SK-N-SH (cell line): Measurements from ENCODE around the gene GOLGB1. TPM values are rescaled to one million over a fixed set of nuclear protein-coding genes. Genes with fewer than 3 reads are reported as not detected.

Source experiments
- CTCF ChIA-PET: fragments of 300-600, 350-600 bp; formaldehyde crosslinking; extraction: SDS; loops from one replicate; lab custom pipeline; 2021; lab: Yijun Ruan, JAX
- POLR2A ChIA-PET: fragments of 350-600 bp; sonication (Branson Sonifier 250); formaldehyde crosslinking; extraction: SDS; loops from one replicate; lab custom pipeline; 2020; ENCODE audit warnings: antibody characterized with exemption, inconsistent platforms; lab: Yijun Ruan, JAX
- DNase-seq: peaks from one replicate; pipeline ENCODE4 v3.0.0; 2012
- H2AFZ ChIP-seq: fragments of 200-600 bp; sonication (generic); 2 replicates; pipeline ENCODE4 v1.8.1; 2016; ENCODE audit warnings: antibody characterized with exemption, mild to moderate bottlenecking, low read depth
- H3F3A ChIP-seq: fragments of 200-600 bp; sonication (generic); replicated peaks from 2 replicates; pipeline ENCODE3; 2016; ENCODE audit warnings: antibody characterized with exemption, mild to moderate bottlenecking; ENCODE audit not compliant: insufficient read depth
- H3K27ac ChIP-seq, 2 experiments: fragments of 200-500 bp in 1 of 2; fragments of 200-600 bp in 1 of 2; sonication (Bioruptor generic) in 1 of 2; sonication (generic), shearing (Covaris generic) in 1 of 2; 2 replicates each; pipeline versions ENCODE4 v1.5.1 to v1.6.1; 2014 to 2016; ENCODE audit warnings: low read depth in 2 of 2, inconsistent platforms in 1 of 2, low read length in 1 of 2, mild to moderate bottlenecking in 1 of 2, mixed read lengths in 1 of 2
- H3K27me3 ChIP-seq: fragments of 200-600 bp; sonication (generic), shearing (Covaris generic); 2 replicates; pipeline ENCODE4 v1.6.1; 2016; ENCODE audit warnings: mixed run types; ENCODE audit not compliant: insufficient read depth
- H3K36me3 ChIP-seq, 2 experiments: fragments of 200-500 bp in 1 of 2; fragments of 200-600 bp in 1 of 2; sonication (Bioruptor generic) in 1 of 2; sonication (generic) in 1 of 2; replicated peaks in 1 of 2; 2 replicates each; pipeline versions ENCODE3 to v1.5.1; 2014 to 2016; ENCODE audit warnings: low read length in 1 of 2, mild to moderate bottlenecking in 1 of 2; ENCODE audit not compliant: insufficient read depth in 2 of 2, control insufficient read depth in 1 of 2
- H3K4me1 ChIP-seq, 2 experiments: fragments of 200-500 bp in 1 of 2; fragments of 200-600 bp in 1 of 2; sonication (Bioruptor generic) in 1 of 2; sonication (generic), shearing (Covaris generic) in 1 of 2; 2 replicates each; pipeline versions ENCODE4 v1.5.1 to v1.6.1; 2014 to 2016; ENCODE audit warnings: low read depth in 1 of 2, low read length in 1 of 2, mixed run types in 1 of 2; ENCODE audit not compliant: insufficient read depth in 2 of 2, control insufficient read depth in 1 of 2
- H3K4me2 ChIP-seq: fragments of 200-600 bp; sonication (generic), shearing (Covaris generic); 2 replicates; pipeline ENCODE4 v1.6.1; 2017; ENCODE audit warnings: mixed run types
- H3K4me3 ChIP-seq, 2 experiments: fragments of 200-500 bp in 1 of 2; fragments of 200-600 bp in 1 of 2; sonication (Bioruptor generic) in 1 of 2; sonication (generic), shearing (Covaris generic) in 1 of 2; 2 replicates each; pipeline versions ENCODE4 v1.5.1 to v1.8.1; 2014 to 2016; ENCODE audit warnings: low read depth in 2 of 2, inconsistent platforms in 1 of 2, low read length in 1 of 2, mild to moderate bottlenecking in 1 of 2, mixed read lengths in 1 of 2, moderate library complexity in 1 of 2
- H3K79me2 ChIP-seq: fragments of 200-600 bp; sonication (generic); 2 replicates; pipeline ENCODE4 v1.8.1; 2017; ENCODE audit warnings: mild to moderate bottlenecking; ENCODE audit not compliant: insufficient read depth
- H3K9ac ChIP-seq: fragments of 200-600 bp; sonication (generic); 2 replicates; pipeline ENCODE4 v1.6.1; 2017; ENCODE audit warnings: mixed run types
- H3K9me2 ChIP-seq: fragments of 200-600 bp; sonication (generic); 2 replicates; pipeline ENCODE4 v1.6.1; 2017; ENCODE audit warnings: mixed run types
- H3K9me3 ChIP-seq: fragments of 200-600 bp; sonication (generic); 2 replicates; pipeline ENCODE4 v1.6.1; 2017; ENCODE audit warnings: mixed run types, mild to moderate bottlenecking, moderate library complexity
- H4K20me1 ChIP-seq: fragments of 200-600 bp; sonication (generic); 2 replicates; pipeline ENCODE4 v1.6.1; 2017; ENCODE audit warnings: mild to moderate bottlenecking, mixed run types; ENCODE audit not compliant: insufficient read depth
- CTCF ChIP-seq: fragments of 200-600 bp; sonication (generic); IDR thresholded peaks from 2 replicates; pipeline ENCODE4 v1.6.1; 2017; ENCODE audit warnings: antibody characterized with exemption, mild to moderate bottlenecking, moderate library complexity
- ELF1 ChIP-seq: IDR thresholded peaks from 2 replicates; pipeline ENCODE4 v1.4.0; 2012
- EP300 ChIP-seq, 2 experiments: IDR thresholded peaks; 2 replicates each; pipeline versions ENCODE4 v1.4.0 to v1.6.1; 2012; ENCODE audit warnings: borderline replicate concordance in 1 of 2, low read depth in 1 of 2, low read length in 1 of 2
- EZH2phosphoT487 ChIP-seq: fragments of 200-600 bp; sonication (generic); IDR thresholded peaks from 2 replicates; pipeline ENCODE4 v1.6.1; 2017; ENCODE audit warnings: low read depth, mixed run types, mild to moderate bottlenecking, antibody characterized with exemption, moderate library complexity, borderline replicate concordance
- FOXJ3 ChIP-seq: sonication (generic); formaldehyde crosslinking; IDR thresholded peaks from 2 replicates; pipeline ENCODE4 v1.5.1; 2020; ENCODE audit warnings: mild to moderate bottlenecking, missing genetic modification reagents
- GATA2 ChIP-seq: sonication (generic); formaldehyde crosslinking; IDR thresholded peaks from 2 replicates; pipeline ENCODE4 v1.5.0; 2020; ENCODE audit warnings: mild to moderate bottlenecking, missing genetic modification reagents
- JUND ChIP-seq: IDR thresholded peaks from 2 replicates; pipeline ENCODE4 v1.4.0; 2012
- MEF2A ChIP-seq: IDR thresholded peaks from 2 replicates; pipeline ENCODE4 v1.4.0; 2012; ENCODE audit warnings: low read depth, borderline replicate concordance
- MXI1 ChIP-seq: IDR thresholded peaks from 2 replicates; pipeline ENCODE4 v1.6.1; 2012; ENCODE audit warnings: mild to moderate bottlenecking, low read depth, low read length, improper control_type of control experiment
- NFIC ChIP-seq: IDR thresholded peaks from 2 replicates; pipeline ENCODE4 v1.4.0; 2012; ENCODE audit warnings: borderline replicate concordance
- NRF1 ChIP-seq: IDR thresholded peaks from 2 replicates; pipeline ENCODE4 v1.6.1; 2012; ENCODE audit warnings: low read depth, mild to moderate bottlenecking, low read length
- RCOR1 ChIP-seq: fragments of 150-350 bp; IDR thresholded peaks from 2 replicates; pipeline ENCODE4 v1.6.1; 2017; ENCODE audit warnings: antibody characterized with exemption, low read length
- REST ChIP-seq: IDR thresholded peaks from 2 replicates; pipeline ENCODE4 v1.6.1; 2012; ENCODE audit warnings: mild to moderate bottlenecking, low read depth, low read length, moderate library complexity
- SIN3A ChIP-seq: IDR thresholded peaks from 2 replicates; pipeline ENCODE4 v1.6.1; 2012; ENCODE audit warnings: low read depth, mild to moderate bottlenecking, low read length, moderate library complexity, borderline replicate concordance
- TAF1 ChIP-seq: IDR thresholded peaks from 2 replicates; pipeline ENCODE4 v1.6.1; 2012; ENCODE audit warnings: low read depth, mild to moderate bottlenecking, low read length, moderate library complexity, borderline replicate concordance
- TEAD4 ChIP-seq: IDR thresholded peaks from 2 replicates; pipeline ENCODE4 v1.4.0; 2012; ENCODE audit warnings: mild to moderate bottlenecking, borderline replicate concordance; ENCODE audit not compliant: insufficient read depth
- USF1 ChIP-seq: IDR thresholded peaks from 2 replicates; pipeline ENCODE4 v1.4.0; 2012; ENCODE audit warnings: low read depth, borderline replicate concordance
- YY1 ChIP-seq: IDR thresholded peaks from 2 replicates; pipeline ENCODE4 v1.4.0; 2012; ENCODE audit warnings: low read depth, mild to moderate bottlenecking
- ZBTB33 ChIP-seq: IDR thresholded peaks from 2 replicates; pipeline ENCODE4 v1.4.0; 2012; ENCODE audit warnings: low read depth, borderline replicate concordance
- WGBS: methylation state at CpG from one replicate; pipeline ENCODE4 v1.1.6; 2017; ENCODE audit warnings: low lambda C conversion rate; 5-methylcytosine and 5-hydroxymethylcytosine counted together
- polyA plus RNA-seq, 3 experiments: library from polyadenylated mRNA; depleted of rRNA; stranded (reverse); fragments of >200 nt; gene quantifications; 2 replicates each; pipeline ENCODE4 v1.2.3, GENCODE V29; 2012

Gene GOLGB1
- polyA plus RNA-seq, 1 of the 3 experiments (the other 2 are of a cell fraction) = 10.3 TPM

- H3K36me3 ChIP-seq = no peaks in the 10 kb centered on the region
- H3K27ac ChIP-seq = no peak overlapping the region
- H4K20me1 ChIP-seq = no peaks in the 10 kb centered on the region
- H3K4me3 ChIP-seq = no peak overlapping the region
- no peaks in the 10 kb centered on the region for H3F3A ChIP-seq
- H3K4me2 ChIP-seq = no peak overlapping the region
- no peaks in the 10 kb centered on the region for H3K79me2 ChIP-seq
- peaks cover 14% of the 10 kb centered on the region; the same call in 1 of the 2 replicates for H3K27me3 ChIP-seq
- DNase-seq = no peak
- H3K4me1 ChIP-seq = no peaks in the 10 kb centered on the region
- ChIA-PET CTCF (no interaction called here), POLR2A (no interaction called here)
- no peak for TF ChIP-seq JUND
- no peak for TF ChIP-seq NFIC
- no peak for TF ChIP-seq MEF2A
- no peak for TF ChIP-seq EP300 (IDR thresholded peaks at IDR 0.05; ENCODE audit: borderline replicate concordance in 1 of 2, low read depth in 1 of 2, low read length in 1 of 2)
- no peak for TF ChIP-seq TAF1
- no peak for TF ChIP-seq ZBTB33
- no peak for TF ChIP-seq GATA2 (CRISPR knock-in tag)
- TF ChIP-seq NRF1 = no peak
- no peak for TF ChIP-seq FOXJ3 (CRISPR knock-in tag)
- TF ChIP-seq EZH2phosphoT487 = no peak
- no peak overlapping the region for H3K9ac ChIP-seq
- H3K9me2 ChIP-seq = no peaks in the 10 kb centered on the region
- 48% methylated on average over 1 of the region's 1 CpG for WGBS
- H3K9me3 ChIP-seq = no peaks in the 10 kb centered on the region
- no peak overlapping the region for H2AFZ ChIP-seq
These were observed 111.6 kb downstream of the GOLGB1 start for GRCh38 chr3:121637922-121638321.

- WGBS = 85% methylated on average over 1 of the region's 1 CpG
- POLR2A ChIA-PET = no interaction called here
- CTCF ChIA-PET = no interaction called here
These were observed 119.2 kb downstream of the GOLGB1 start for GRCh38 chr3:121630355-121630754.

More at GRCh38 chr3:121630355-121630754, 119.2 kb downstream of the GOLGB1 start:
- Histone ChIP-seq H3K27ac (no peak overlapping the region), H3F3A (no peaks in the 10 kb centered on the region), H3K36me3 (no peaks in the 10 kb centered on the region), H3K9me3 (no peaks in the 10 kb centered on the region), H3K27me3 (peaks cover 10% of the 10 kb centered on the region), H3K9ac (no peak overlapping the region), H3K4me3 (no peak overlapping the region), H3K79me2 (no peaks in the 10 kb centered on the region), H3K4me2 (no peak overlapping the region), H3K4me1 (no peaks in the 10 kb centered on the region), H4K20me1 (no peaks in the 10 kb centered on the region), H2AFZ (no peak overlapping the region), H3K9me2 (no peaks in the 10 kb centered on the region)
- no peak for DNase-seq
- TF ChIP-seq GATA2 (CRISPR knock-in tag) (no peak), SIN3A (no peak), ELF1 (no peak), MXI1 (no peak), CTCF (no peak), YY1 (no peak), REST (no peak), USF1 (no peak), RCOR1 (no peak), TEAD4 (no peak)
